Lower leg skin (tissue), 3 donors: ENCODE results near the gene ETNK2.

Experiments
- POLR2A ChIP-seq, 2 donors: fragments of 450-650 bp; IDR thresholded peaks; one replicate each; pipeline ENCODE4 v1.6.1; 2016 to 2017; ENCODE audit warnings: antibody characterized with exemption in 2 of 2, mild to moderate bottlenecking in 1 of 2, moderate library complexity in 1 of 2
- TF ChIP-seq, protein P1 (sequence below), 3 donors: fragments of 450-650 bp; IDR thresholded peaks; one replicate each; pipeline ENCODE4 v1.5.1; 2016; ENCODE audit warnings: antibody characterized with exemption in 3 of 3, mild to moderate bottlenecking in 3 of 3, moderate library complexity in 2 of 3

GRCh38 chr1:204125759-204126351, 26.0 kb downstream of the ETNK2 start:
- no peak for TF ChIP-seq POLR2A (IDR thresholded peaks at IDR 0.05)
- TF ChIP-seq, protein P1, sequence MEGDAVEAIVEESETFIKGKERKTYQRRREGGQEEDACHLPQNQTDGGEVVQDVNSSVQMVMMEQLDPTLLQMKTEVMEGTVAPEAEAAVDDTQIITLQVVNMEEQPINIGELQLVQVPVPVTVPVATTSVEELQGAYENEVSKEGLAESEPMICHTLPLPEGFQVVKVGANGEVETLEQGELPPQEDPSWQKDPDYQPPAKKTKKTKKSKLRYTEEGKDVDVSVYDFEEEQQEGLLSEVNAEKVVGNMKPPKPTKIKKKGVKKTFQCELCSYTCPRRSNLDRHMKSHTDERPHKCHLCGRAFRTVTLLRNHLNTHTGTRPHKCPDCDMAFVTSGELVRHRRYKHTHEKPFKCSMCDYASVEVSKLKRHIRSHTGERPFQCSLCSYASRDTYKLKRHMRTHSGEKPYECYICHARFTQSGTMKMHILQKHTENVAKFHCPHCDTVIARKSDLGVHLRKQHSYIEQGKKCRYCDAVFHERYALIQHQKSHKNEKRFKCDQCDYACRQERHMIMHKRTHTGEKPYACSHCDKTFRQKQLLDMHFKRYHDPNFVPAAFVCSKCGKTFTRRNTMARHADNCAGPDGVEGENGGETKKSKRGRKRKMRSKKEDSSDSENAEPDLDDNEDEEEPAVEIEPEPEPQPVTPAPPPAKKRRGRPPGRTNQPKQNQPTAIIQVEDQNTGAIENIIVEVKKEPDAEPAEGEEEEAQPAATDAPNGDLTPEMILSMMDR (IDR thresholded peaks at IDR 0.05): no peak
